ENCODE data around the gene SEZ6L2.
"Not testable (repeated sequence)": the region's sequence is repeated elsewhere in the genome, so short reads cannot be mapped to it uniquely, and the experiment has no call there.

The SEZ6L2 gene

GRCh38 chr16:29881050-29881449, 18.3 kb downstream of the SEZ6L2 start:
- DNase-seq = no peak

- DNase-seq = no peak
Measured at GRCh38 chr16:29878172-29878571, 21.2 kb downstream of the SEZ6L2 start.

GRCh38 chr16:29877266-29877961, 21.9 kb downstream of the SEZ6L2 start:
- DNase-seq = peak; percentile 62

- DNase-seq = peak; percentile 23
Measured at GRCh38 chr16:29876594-29877249, 22.6 kb downstream of the SEZ6L2 start.

- DNase-seq = no peak
Measured at GRCh38 chr16:29876217-29876593, 23.1 kb downstream of the SEZ6L2 start.

- no peak for DNase-seq
Measured at GRCh38 chr16:29875206-29875605, 24.1 kb downstream of the SEZ6L2 start.

- DNase-seq = no peak
Measured at GRCh38 chr16:29873319-29873718, 26.0 kb downstream of the SEZ6L2 start.

GRCh38 chr16:29871822-29872546, 27.4 kb downstream of the SEZ6L2 start:
- no peak for DNase-seq

GRCh38 chr16:29869067-29869466, 30.3 kb downstream of the SEZ6L2 start:
- DNase-seq = not testable (repeated sequence)

GRCh38 chr16:29868396-29869009, 30.8 kb downstream of the SEZ6L2 start:
- DNase-seq = no peak

GRCh38 chr16:29864205-29864604, 35.1 kb downstream of the SEZ6L2 start:
- no peak for DNase-seq

- DNase-seq = no peak
Measured at GRCh38 chr16:29863669-29863984, 35.7 kb downstream of the SEZ6L2 start.

- DNase-seq = peak; percentile 96
Measured at GRCh38 chr16:29862884-29863668, 36.3 kb downstream of the SEZ6L2 start, which contains the start of gene CDIPT. TSS of gene CDIPT (minus strand) at chr16:29863226. CDS start at chr16:29862857, 369 bp downstream.

- no peak for DNase-seq
Measured at GRCh38 chr16:29862383-29862883, 36.9 kb downstream of the SEZ6L2 start.

GRCh38 chr16:29860218-29860617, 39.1 kb downstream of the SEZ6L2 start:
- no peak for DNase-seq

GRCh38 chr16:29858974-29859373, 40.4 kb downstream of the SEZ6L2 start:
- no peak for DNase-seq

GRCh38 chr16:29858149-29858849, 41.1 kb downstream of the SEZ6L2 start:
- DNase-seq = no peak

GRCh38 chr16:29857133-29857760, 42.1 kb downstream of the SEZ6L2 start:
- no peak for DNase-seq

- DNase-seq = no peak
Measured at GRCh38 chr16:29854520-29855100, 44.7 kb downstream of the SEZ6L2 start.

GRCh38 chr16:29852654-29853053, 46.7 kb downstream of the SEZ6L2 start:
- DNase-seq = no peak

GRCh38 chr16:29850998-29851397, 48.4 kb downstream of the SEZ6L2 start:
- DNase-seq = no peak
